Measurements from ENCODE around the gene MIER1. TPM values are rescaled to one million over a fixed set of nuclear protein-coding genes. Genes with fewer than 3 reads are reported as not detected.
"Not testable (repeated sequence)": the region's sequence is repeated elsewhere in the genome, so short reads cannot be mapped to it uniquely, and the experiment has no call there.

Gene MIER1
- total RNA-seq, 1 donor from 2014 or later = 19.1 TPM

DNA sequence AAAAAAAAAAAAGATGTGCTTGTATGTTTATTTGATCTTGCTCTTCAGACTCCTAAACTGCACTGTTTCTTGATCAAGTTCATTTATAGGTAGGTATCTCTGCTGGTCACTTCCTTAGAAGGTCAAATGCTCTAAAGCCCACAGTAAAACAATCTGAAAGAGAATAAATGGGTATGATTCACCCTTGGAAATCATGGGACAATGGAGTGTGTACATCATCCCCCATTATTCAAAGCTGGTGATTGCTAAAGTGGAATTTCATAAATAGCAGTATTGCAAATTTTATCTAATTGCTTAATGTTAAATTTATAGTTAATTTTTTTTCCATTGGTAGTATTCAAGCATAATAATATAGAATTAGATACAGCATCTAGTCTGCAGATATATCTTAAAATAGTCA lies 53.4 kb downstream of the MIER1 start:
- TF ChIP-seq, protein P1, sequence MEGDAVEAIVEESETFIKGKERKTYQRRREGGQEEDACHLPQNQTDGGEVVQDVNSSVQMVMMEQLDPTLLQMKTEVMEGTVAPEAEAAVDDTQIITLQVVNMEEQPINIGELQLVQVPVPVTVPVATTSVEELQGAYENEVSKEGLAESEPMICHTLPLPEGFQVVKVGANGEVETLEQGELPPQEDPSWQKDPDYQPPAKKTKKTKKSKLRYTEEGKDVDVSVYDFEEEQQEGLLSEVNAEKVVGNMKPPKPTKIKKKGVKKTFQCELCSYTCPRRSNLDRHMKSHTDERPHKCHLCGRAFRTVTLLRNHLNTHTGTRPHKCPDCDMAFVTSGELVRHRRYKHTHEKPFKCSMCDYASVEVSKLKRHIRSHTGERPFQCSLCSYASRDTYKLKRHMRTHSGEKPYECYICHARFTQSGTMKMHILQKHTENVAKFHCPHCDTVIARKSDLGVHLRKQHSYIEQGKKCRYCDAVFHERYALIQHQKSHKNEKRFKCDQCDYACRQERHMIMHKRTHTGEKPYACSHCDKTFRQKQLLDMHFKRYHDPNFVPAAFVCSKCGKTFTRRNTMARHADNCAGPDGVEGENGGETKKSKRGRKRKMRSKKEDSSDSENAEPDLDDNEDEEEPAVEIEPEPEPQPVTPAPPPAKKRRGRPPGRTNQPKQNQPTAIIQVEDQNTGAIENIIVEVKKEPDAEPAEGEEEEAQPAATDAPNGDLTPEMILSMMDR (conservative IDR thresholded peaks at IDR 0.05; ENCODE audit: low read depth, low read length) = no peak
- no peak overlapping the region for H3K4me3 ChIP-seq (ENCODE audit: low read depth, low read length)
- no peak for DNase-seq (ENCODE audit: low read depth)

GRCh38 chr1:66979621-66980020 lies 54.8 kb downstream of the MIER1 start:
- DNase-seq (ENCODE audit: low read depth); H3K4me3 ChIP-seq (ENCODE audit: low read depth, low read length): not testable (repeated sequence)

GRCh38 chr1:66980745-66981367 lies 56.1 kb downstream of the MIER1 start:
- no peak for DNase-seq (ENCODE audit: low read depth)
- TF ChIP-seq, protein P1 (conservative IDR thresholded peaks at IDR 0.05; ENCODE audit: low read depth, low read length) = no peak
- H3K4me3 ChIP-seq (ENCODE audit: low read depth, low read length) = peak overlapping the region; percentile 29

- peak overlapping the region; percentile 29 for H3K4me3 ChIP-seq (ENCODE audit: low read depth, low read length)
- TF ChIP-seq, protein P1 (conservative IDR thresholded peaks at IDR 0.05; ENCODE audit: low read depth, low read length) = no peak
- DNase-seq (ENCODE audit: low read depth) = no peak
Measured at GRCh38 chr1:66981679-66982078, 56.9 kb downstream of the MIER1 start.

- TF ChIP-seq, protein P1 (conservative IDR thresholded peaks at IDR 0.05; ENCODE audit: low read depth, low read length) = no peak
- H3K4me3 ChIP-seq (ENCODE audit: low read depth, low read length) = no peak overlapping the region
- no peak for DNase-seq (ENCODE audit: low read depth)
Measured at GRCh38 chr1:66982561-66983260, 57.9 kb downstream of the MIER1 start.

- no peak for DNase-seq (ENCODE audit: low read depth)
- no peak overlapping the region for H3K4me3 ChIP-seq (ENCODE audit: low read depth, low read length)
- TF ChIP-seq, protein P1 (conservative IDR thresholded peaks at IDR 0.05; ENCODE audit: low read depth, low read length) = no peak
Measured at GRCh38 chr1:66984491-66984890, 59.7 kb downstream of the MIER1 start.

GRCh38 chr1:66985835-66986234 lies 61.0 kb downstream of the MIER1 start:
- no peak for DNase-seq (ENCODE audit: low read depth)
- H3K4me3 ChIP-seq (ENCODE audit: low read depth, low read length) = no peak overlapping the region
- TF ChIP-seq, protein P1 (conservative IDR thresholded peaks at IDR 0.05; ENCODE audit: low read depth, low read length) = no peak
